ENCODE results near the gene ERICH6.

ERICH6 gene

DNA sequence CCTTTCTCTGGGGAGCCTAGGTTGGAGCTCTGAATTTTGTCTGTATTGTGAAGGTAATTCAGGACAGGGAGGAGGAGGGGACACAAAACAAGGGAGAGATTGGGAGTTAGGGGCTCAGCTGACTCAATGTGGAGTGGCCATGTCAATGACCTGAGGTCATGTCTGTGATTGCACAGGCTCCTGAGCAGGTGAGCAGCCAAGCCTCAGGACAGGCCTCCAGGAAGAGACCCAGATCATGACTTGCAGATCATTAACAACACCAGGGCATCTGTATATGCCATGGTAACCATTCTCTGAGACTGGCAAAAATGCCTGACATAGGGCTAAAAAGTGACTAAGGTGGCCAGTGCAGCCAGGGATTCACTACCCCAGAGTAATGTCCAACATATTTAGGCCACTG is 20.9 kb downstream of the ERICH6 start:
- H3K4me3 ChIP-seq (replicated peaks in 1 of 2; ENCODE audit: low read depth in 2 of 2, low read length in 2 of 2): no peak overlapping the region
- no peak for DNase-seq (ENCODE audit: low read depth in 2 of 2)
- TF ChIP-seq, protein P1, sequence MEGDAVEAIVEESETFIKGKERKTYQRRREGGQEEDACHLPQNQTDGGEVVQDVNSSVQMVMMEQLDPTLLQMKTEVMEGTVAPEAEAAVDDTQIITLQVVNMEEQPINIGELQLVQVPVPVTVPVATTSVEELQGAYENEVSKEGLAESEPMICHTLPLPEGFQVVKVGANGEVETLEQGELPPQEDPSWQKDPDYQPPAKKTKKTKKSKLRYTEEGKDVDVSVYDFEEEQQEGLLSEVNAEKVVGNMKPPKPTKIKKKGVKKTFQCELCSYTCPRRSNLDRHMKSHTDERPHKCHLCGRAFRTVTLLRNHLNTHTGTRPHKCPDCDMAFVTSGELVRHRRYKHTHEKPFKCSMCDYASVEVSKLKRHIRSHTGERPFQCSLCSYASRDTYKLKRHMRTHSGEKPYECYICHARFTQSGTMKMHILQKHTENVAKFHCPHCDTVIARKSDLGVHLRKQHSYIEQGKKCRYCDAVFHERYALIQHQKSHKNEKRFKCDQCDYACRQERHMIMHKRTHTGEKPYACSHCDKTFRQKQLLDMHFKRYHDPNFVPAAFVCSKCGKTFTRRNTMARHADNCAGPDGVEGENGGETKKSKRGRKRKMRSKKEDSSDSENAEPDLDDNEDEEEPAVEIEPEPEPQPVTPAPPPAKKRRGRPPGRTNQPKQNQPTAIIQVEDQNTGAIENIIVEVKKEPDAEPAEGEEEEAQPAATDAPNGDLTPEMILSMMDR (IDR thresholded peaks at IDR 0.05; ENCODE audit: low read depth, low read length): no peak

DNA sequence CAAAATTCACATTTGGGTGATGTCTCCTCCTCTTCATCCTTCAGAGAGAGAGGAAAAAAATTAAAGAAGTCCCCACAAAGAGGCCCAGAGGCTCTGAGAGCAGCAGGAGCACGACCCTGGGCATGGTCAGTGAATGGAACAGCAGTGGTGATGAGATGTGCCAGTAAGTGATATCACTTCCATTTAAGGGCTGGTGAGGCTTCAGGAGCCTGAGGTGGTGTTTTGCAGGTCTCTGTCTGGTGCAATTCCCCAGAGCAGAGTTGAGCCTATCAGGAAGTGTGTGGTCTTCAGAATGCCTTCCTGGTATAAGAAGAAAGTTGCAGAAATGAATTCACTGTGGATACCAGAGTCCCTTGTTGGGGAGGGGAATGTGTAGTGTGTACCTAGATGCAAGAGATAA is 21.4 kb downstream of the ERICH6 start:
- no peak for DNase-seq (ENCODE audit: low read depth in 2 of 2)
- no peak overlapping the region for H3K4me3 ChIP-seq (replicated peaks in 1 of 2; ENCODE audit: low read depth in 2 of 2, low read length in 2 of 2)
- TF ChIP-seq, protein P1 (IDR thresholded peaks at IDR 0.05; ENCODE audit: low read depth, low read length): no peak

DNA sequence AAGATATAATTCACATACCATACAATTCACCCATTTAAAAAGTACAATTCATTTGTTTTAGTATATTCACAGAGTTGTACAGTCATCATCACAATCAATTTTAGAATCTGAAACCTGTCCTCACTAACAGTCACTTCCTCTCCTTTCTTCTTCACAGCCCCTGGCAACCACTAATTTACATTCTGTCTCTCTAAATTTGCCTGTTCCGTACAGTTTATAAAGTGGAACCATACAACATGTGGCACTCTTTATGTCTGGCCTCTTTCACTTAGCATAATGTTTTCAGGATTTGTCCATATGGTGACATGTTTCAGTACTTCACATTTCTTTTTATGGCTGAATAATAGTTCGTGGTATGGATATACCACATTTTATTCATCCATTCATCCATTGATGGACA is 22.7 kb downstream of the ERICH6 start:
- DNase-seq (ENCODE audit: low read depth in 2 of 2): no peak
- no peak overlapping the region for H3K4me3 ChIP-seq (replicated peaks in 1 of 2; ENCODE audit: low read depth in 2 of 2, low read length in 2 of 2)

DNA sequence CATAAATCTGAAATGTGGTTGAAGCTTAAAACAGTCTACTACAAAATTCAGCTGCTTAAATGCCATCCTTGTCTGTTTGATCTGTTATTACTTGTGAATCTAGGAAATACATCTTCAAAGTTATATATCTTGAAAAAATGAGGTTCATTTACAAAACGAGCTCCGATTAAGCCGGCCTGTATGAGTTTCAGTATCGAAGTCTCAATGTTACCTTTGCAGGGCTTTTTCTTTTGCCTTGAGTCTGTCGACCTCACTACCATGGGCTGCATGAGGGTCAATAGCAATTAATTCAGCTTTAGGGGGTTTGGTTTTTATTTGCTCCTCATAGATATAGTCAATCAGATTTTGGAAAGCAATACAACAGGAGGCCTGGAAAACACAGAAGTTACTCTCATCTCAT is 23.2 kb downstream of the ERICH6 start:
- H3K4me3 ChIP-seq (replicated peaks in 1 of 2; ENCODE audit: low read depth in 2 of 2, low read length in 2 of 2): no peak overlapping the region
- no peak for DNase-seq (ENCODE audit: low read depth in 2 of 2)
- TF ChIP-seq, protein P1 (IDR thresholded peaks at IDR 0.05; ENCODE audit: low read depth, low read length): no peak

More for the DNA sequence above, 22.7 kb downstream of the ERICH6 start:
- TF ChIP-seq, protein P1 (IDR thresholded peaks at IDR 0.05; ENCODE audit: low read depth, low read length): no peak

DNA sequence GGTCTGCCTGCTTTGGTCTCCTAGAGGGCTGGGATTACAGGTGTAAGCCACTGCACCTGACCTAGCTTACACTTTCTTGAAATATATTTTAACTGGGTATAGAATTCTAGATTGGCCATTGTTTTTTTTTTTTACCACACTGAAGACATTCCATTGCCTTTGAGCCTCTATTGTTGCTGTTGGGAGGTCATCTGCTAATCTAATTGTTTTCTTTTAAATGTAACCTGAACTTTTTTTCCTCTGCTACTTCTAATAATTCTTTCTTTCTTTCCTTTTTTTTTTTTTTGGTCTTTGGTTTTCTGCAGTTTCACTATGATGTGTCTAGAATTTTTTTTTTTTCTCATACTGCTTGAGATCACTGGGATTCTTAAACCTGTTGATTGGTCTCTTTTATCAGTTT is 28.1 kb downstream of the ERICH6 start:
- TF ChIP-seq, protein P1 (IDR thresholded peaks at IDR 0.05; ENCODE audit: low read depth, low read length): no peak
- DNase-seq (ENCODE audit: low read depth in 2 of 2): no peak
- no peak overlapping the region for H3K4me3 ChIP-seq (replicated peaks in 1 of 2; ENCODE audit: low read depth in 2 of 2, low read length in 2 of 2)

DNA sequence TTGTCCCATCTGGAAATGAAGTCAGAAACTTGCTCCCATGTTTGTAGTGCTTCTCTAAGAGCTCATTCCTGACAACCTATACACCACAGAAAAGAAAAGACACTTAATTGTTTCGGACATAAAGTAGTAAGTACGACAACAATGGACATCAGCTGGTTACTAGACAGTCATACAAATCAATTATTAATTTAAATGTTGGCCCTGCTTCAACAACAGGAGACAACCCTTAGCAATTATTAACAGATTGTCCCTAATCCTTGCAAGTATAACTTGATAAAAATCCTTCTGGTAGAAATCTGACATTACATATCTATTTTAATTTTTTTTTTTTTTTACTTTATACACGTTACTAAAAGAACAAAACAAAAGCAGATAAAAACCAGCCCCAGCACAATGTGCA is 29.8 kb downstream of the ERICH6 start:
- DNase-seq (ENCODE audit: low read depth in 2 of 2): no peak
- TF ChIP-seq, protein P1 (IDR thresholded peaks at IDR 0.05; ENCODE audit: low read depth, low read length): no peak

DNA sequence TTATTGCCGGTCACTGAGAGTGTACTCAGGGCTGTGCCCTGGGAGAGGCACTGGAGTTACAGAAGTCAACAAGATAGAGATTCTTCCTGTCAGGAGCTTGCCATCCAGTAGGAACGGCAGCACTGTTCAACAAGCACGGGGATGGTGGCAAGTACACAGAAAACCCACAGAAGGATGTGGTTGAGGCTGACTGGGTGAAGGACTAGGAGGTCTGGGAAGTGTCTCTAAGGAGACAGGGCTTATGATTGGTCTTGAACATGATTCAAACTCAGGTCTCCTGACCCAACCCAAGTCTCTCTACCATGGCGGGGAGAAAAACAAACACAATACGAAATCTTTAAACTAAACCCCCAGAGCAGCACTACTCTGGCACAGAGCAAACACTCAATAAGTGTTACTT is 37.6 kb downstream of the ERICH6 start:
- TF ChIP-seq, protein P1 (IDR thresholded peaks at IDR 0.05; ENCODE audit: low read depth, low read length): no peak
- no peak overlapping the region for H3K4me3 ChIP-seq (replicated peaks in 1 of 2; ENCODE audit: low read depth in 2 of 2, low read length in 2 of 2)
- no peak for DNase-seq (ENCODE audit: low read depth in 2 of 2)

More for the DNA sequence above, 29.8 kb downstream of the ERICH6 start:
- H3K4me3 ChIP-seq (replicated peaks in 1 of 2; ENCODE audit: low read depth in 2 of 2, low read length in 2 of 2): no peak overlapping the region
